HepG2 (cell line): ENCODE measurements around the gene ZNF79. TPM values are rescaled to one million over a fixed set of nuclear protein-coding genes. Genes with fewer than 3 reads are reported as not detected.

Experiments
- ATAC-seq: fragments of 200-7000 bp; cut with Tn5 transposase; 3 replicates; pipeline ENCODE4 v1.9.1; 2020; ENCODE audit warnings: mild to moderate bottlenecking, moderate library complexity
- BruUV-seq: library from RNA; stranded (reverse); fragments of 400-500 nt; replicated peaks from 2 replicates; lab custom pipeline; 2021; lab: Mats Ljungman, UMichigan
- CTCF ChIA-PET: fragments of 300-600 bp; formaldehyde crosslinking; extraction: SDS; loops from one replicate; lab custom pipeline; 2021; ENCODE audit warnings: low total read pairs, inconsistent platforms, low intra/inter-chr PET ratio; lab: Yijun Ruan, JAX
- POLR2A ChIA-PET: fragments of 350-600 bp; sonication (Branson Sonifier 250); formaldehyde crosslinking; loops from one replicate; lab custom pipeline; 2020; ENCODE audit warnings: antibody characterized with exemption, inconsistent platforms; lab: Yijun Ruan, JAX
- DNase-seq: peaks from one replicate; pipeline ENCODE4 v3.0.0-alpha.2; 2015; ENCODE audit warnings: low spot score
- FAIRE-seq: peaks from 3 replicates; lab custom pipeline; 2011; peaks lifted over from hg19 to GRCh38; lab: Jason Lieb, UNC
- H2AFZ ChIP-seq: one replicate; pipeline ENCODE4 v1.6.1; 2011; ENCODE audit warnings: low read length, inconsistent platforms
- H3K27ac ChIP-seq: fragments of 300-600 bp; 3 replicates; pipeline ENCODE4 v1.8.0; 2011; ENCODE audit warnings: mixed run types, mild to moderate bottlenecking, mixed read lengths, low read length, inconsistent platforms; ENCODE audit not compliant: insufficient read depth; ENCODE audit errors: extremely low read length
- H3K27me3 ChIP-seq, 2 experiments: fragments of 200-600 bp in 1 of 2; 2 replicates in 1 of 2; 3 replicates in 1 of 2; pipeline versions ENCODE4 v1.6.0 to v1.8.0; 2011; ENCODE audit warnings: low read length in 2 of 2, mild to moderate bottlenecking in 2 of 2, moderate library complexity in 2 of 2, inconsistent platforms in 1 of 2; ENCODE audit not compliant: insufficient read depth in 2 of 2, control insufficient read depth in 1 of 2
- H3K36me3 ChIP-seq, 2 experiments: fragments of 200-600 bp in 1 of 2; replicated peaks in 1 of 2; 2 replicates in 1 of 2; 3 replicates in 1 of 2; pipeline versions ENCODE4 v1.5.1 to v1.8.0; 2011; ENCODE audit warnings: low read length in 2 of 2, inconsistent platforms in 1 of 2; ENCODE audit not compliant: insufficient read depth in 2 of 2, control insufficient read depth in 1 of 2
- H3K4me1 ChIP-seq: 2 replicates; pipeline ENCODE4 v1.5.1; 2012; ENCODE audit warnings: low read length, inconsistent platforms; ENCODE audit not compliant: insufficient read depth
- H3K4me2 ChIP-seq: 2 replicates; pipeline ENCODE4 v1.6.0; 2011; ENCODE audit warnings: low read depth, low read length, inconsistent platforms
- H3K4me3 ChIP-seq, 3 experiments: fragments of 200-600 bp in 1 of 3; sonication (generic), shearing (Covaris generic) in 1 of 3; replicated peaks in 1 of 3; 2 replicates each; pipeline ENCODE4 v1.5.1; 2011 to 2016; ENCODE audit warnings: low read length in 3 of 3, inconsistent platforms in 2 of 3, low read depth in 2 of 3, mild to moderate bottlenecking in 2 of 3, control low read depth in 1 of 3, mixed read lengths in 1 of 3; ENCODE audit not compliant: insufficient read depth in 1 of 3
- H3K79me2 ChIP-seq: one replicate; pipeline ENCODE4 v1.6.1; 2011; ENCODE audit warnings: low read length, inconsistent platforms; ENCODE audit not compliant: insufficient read depth
- H3K9ac ChIP-seq: 2 replicates; pipeline ENCODE4 v1.6.0; 2011; ENCODE audit warnings: mild to moderate bottlenecking, low read depth, low read length, inconsistent platforms; ENCODE audit not compliant: insufficient read depth
- H3K9me3 ChIP-seq: 2 replicates; pipeline ENCODE4 v1.5.1; 2012; ENCODE audit warnings: mild to moderate bottlenecking, low read length
- H4K20me1 ChIP-seq: 2 replicates; pipeline ENCODE4 v1.6.0; 2011; ENCODE audit warnings: inconsistent platforms, mild to moderate bottlenecking, low read length, moderate library complexity; ENCODE audit not compliant: insufficient read depth
- CBX5 ChIP-seq: sonication (generic); formaldehyde crosslinking; IDR thresholded peaks from 2 replicates; pipeline ENCODE4 v1.4.0; 2020; ENCODE audit warnings: missing genetic modification reagents, borderline replicate concordance
- CHCHD3 ChIP-seq: sonication (generic); formaldehyde crosslinking; IDR thresholded peaks from 2 replicates; pipeline ENCODE4 v1.8.0; 2022; ENCODE audit warnings: mild to moderate bottlenecking, missing genetic modification reagents, moderate library complexity
- HOXD1 ChIP-seq: sonication (generic); formaldehyde crosslinking; IDR thresholded peaks from 2 replicates; pipeline ENCODE4 v1.5.0; 2020; ENCODE audit warnings: missing genetic modification reagents
- KAT2B ChIP-seq: fragments of 150-350 bp; IDR thresholded peaks from 2 replicates; pipeline ENCODE4 v1.6.1; 2014; ENCODE audit warnings: low read depth, low read length, borderline replicate concordance
- MED8 ChIP-seq: sonication (generic); formaldehyde crosslinking; IDR thresholded peaks from 2 replicates; pipeline ENCODE4 v1.8.1; 2023; ENCODE audit warnings: mild to moderate bottlenecking, missing genetic modification reagents; ENCODE audit not compliant: insufficient replicate concordance
- MEF2D ChIP-seq: sonication (generic); formaldehyde crosslinking; IDR thresholded peaks from 2 replicates; pipeline ENCODE4 v1.5.1; 2020; ENCODE audit warnings: mild to moderate bottlenecking, missing genetic modification reagents
- NCOA1 ChIP-seq: sonication (generic); formaldehyde crosslinking; IDR thresholded peaks from 2 replicates; pipeline ENCODE4 v1.9.0; 2021; ENCODE audit warnings: missing genetic modification reagents
- NFIB ChIP-seq: sonication (generic); formaldehyde crosslinking; IDR thresholded peaks from 2 replicates; pipeline ENCODE4 v1.9.0; 2021; ENCODE audit warnings: missing genetic modification reagents, mild to moderate bottlenecking, borderline replicate concordance
- XBP1 ChIP-seq: sonication (generic); formaldehyde crosslinking; IDR thresholded peaks from 2 replicates; pipeline ENCODE4 v1.5.0; 2020; ENCODE audit warnings: missing genetic modification reagents
- ZNF256 ChIP-seq: sonication (generic); formaldehyde crosslinking; conservative IDR thresholded peaks from 2 replicates; pipeline ENCODE4 v1.4.0; 2020; ENCODE audit warnings: missing genetic modification reagents
- ZNF598 ChIP-seq: sonication (generic); formaldehyde crosslinking; IDR thresholded peaks from 2 replicates; pipeline ENCODE4 v1.5.1; 2020; ENCODE audit warnings: mild to moderate bottlenecking, missing genetic modification reagents, borderline replicate concordance
- ZNF724P ChIP-seq: sonication (generic); formaldehyde crosslinking; IDR thresholded peaks from 2 replicates; pipeline ENCODE4 v1.8.0; 2022; ENCODE audit warnings: missing genetic modification reagents, borderline replicate concordance
- WGBS: methylation state at CpG from one replicate; pipeline ENCODE4 v1.1.6; 2017; ENCODE audit warnings: low lambda C conversion rate; 5-methylcytosine and 5-hydroxymethylcytosine counted together
- in situ Hi-C: cut with HindIII; loops from 2 replicates; pipeline ENCODE4 v1.10.0; 2017; ENCODE audit warnings: low pct_unique_long_range_greater_than_20kb; ENCODE audit not compliant: extremely low pct_ligation_motif_present
- intact Hi-C: fragments of 100-400 bp; cut with micrococcal nuclease; formaldehyde crosslinking; loops from one replicate; pipeline ENCODE4 v1.10.0; 2022; ENCODE audit not compliant: unreplicated experiment
- polyA plus RNA-seq, 8 experiments: library from polyadenylated mRNA; depleted of rRNA in 3 of 8; stranded (reverse) in 7 of 8; unstranded in 1 of 8; fragments of >200 nt; fragmentation: Illumina TruSeq in 4 of 8; extraction: Trizol in 4 of 8; gene quantifications; 2 replicates each; pipeline versions ENCODE4 v1.2.1 to v1.2.3, GENCODE V29; 2011 to 2016; ENCODE audit warnings: low read depth in 4 of 8, missing spikeins in 1 of 8, mixed read lengths in 1 of 8; ENCODE audit not compliant: insufficient read depth in 1 of 8
- total RNA-seq, 5 experiments: library from RNA; depleted of rRNA; stranded (reverse); fragments of >200 nt; fragmentation: Illumina TruSeq; extraction: Trizol; gene quantifications; 2 replicates each; pipeline ENCODE4 v1.2.3, GENCODE V29; 2016; ENCODE audit warnings: low read depth in 1 of 5
- TF ChIP-seq, protein P1 (sequence below): sonication (generic); formaldehyde crosslinking; IDR thresholded peaks from 2 replicates; pipeline ENCODE4 v1.8.0; 2022; ENCODE audit warnings: mild to moderate bottlenecking, missing genetic modification reagents
- TF ChIP-seq, protein P2 (sequence below): sonication (generic); IDR thresholded peaks from 2 replicates; pipeline ENCODE4 v1.6.1; 2016; ENCODE audit warnings: low read depth, borderline replicate concordance
- TF ChIP-seq, protein P3 (sequence below): sonication (generic); formaldehyde crosslinking; IDR thresholded peaks from 2 replicates; pipeline ENCODE4 v1.4.0; 2020; ENCODE audit warnings: mild to moderate bottlenecking, missing genetic modification reagents
- TF ChIP-seq, protein P4 (sequence below): sonication (generic); formaldehyde crosslinking; IDR thresholded peaks from 2 replicates; pipeline ENCODE4 v1.4.0; 2020; ENCODE audit warnings: missing genetic modification reagents
- TF ChIP-seq, protein P5 (sequence below): sonication (generic); formaldehyde crosslinking; IDR thresholded peaks from 2 replicates; pipeline ENCODE4 v1.8.1; 2023; ENCODE audit warnings: missing genetic modification reagents, mild to moderate bottlenecking, borderline replicate concordance

Gene ZNF79
- total and polyA plus RNA-seq, 2 of the 13 experiments (the other 11 are each of a cell fraction or from before 2014, with no cell fraction given) = 3.7 to 8.1 TPM

DNA sequence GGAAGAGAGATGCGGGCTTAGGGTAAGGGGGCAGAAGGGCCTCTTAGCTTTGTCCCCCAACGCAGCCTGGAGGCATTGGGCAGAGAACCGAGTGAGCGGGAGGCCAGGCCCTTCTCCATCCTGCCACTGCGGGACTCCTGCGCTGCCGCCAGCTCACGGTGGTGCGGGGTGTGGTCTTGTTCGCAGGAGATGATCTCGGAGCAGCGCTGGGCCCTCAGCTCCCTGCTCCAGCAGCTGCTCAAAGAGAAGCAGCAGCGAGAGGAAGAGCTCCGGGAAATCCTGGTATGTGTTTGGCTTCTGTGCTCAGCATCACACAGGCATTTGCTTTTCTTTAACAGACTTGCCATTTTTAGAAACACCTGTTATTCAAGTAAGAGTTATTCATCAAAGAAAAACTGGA is 68.4 kb downstream of the ZNF79 start:
- no peak for FAIRE-seq
- H3K4me3 ChIP-seq = no peak overlapping the region
- ATAC-seq = no peak
- 96% methylated on average over 5 of the region's 14 CpGs for WGBS
- H2AFZ ChIP-seq = no peak overlapping the region
- BruUV-seq = no TSS peak
- TF ChIP-seq CBX5 (no peak), CHCHD3 (no peak), ZNF598 (CRISPR knock-in tag) (no peak), MED8 (CRISPR knock-in tag) (no peak), NCOA1 (CRISPR knock-in tag) (no peak), XBP1 (no peak), ZNF256 (CRISPR knock-in tag) (no peak), MEF2D (no peak), HOXD1 (CRISPR knock-in tag) (no peak), NFIB (CRISPR knock-in tag) (no peak), ZNF724P (CRISPR knock-in tag) (no peak), KAT2B (no peak)
- TF ChIP-seq, protein P1, sequence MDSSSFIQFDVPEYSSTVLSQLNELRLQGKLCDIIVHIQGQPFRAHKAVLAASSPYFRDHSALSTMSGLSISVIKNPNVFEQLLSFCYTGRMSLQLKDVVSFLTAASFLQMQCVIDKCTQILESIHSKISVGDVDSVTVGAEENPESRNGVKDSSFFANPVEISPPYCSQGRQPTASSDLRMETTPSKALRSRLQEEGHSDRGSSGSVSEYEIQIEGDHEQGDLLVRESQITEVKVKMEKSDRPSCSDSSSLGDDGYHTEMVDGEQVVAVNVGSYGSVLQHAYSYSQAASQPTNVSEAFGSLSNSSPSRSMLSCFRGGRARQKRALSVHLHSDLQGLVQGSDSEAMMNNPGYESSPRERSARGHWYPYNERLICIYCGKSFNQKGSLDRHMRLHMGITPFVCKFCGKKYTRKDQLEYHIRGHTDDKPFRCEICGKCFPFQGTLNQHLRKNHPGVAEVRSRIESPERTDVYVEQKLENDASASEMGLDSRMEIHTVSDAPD (CRISPR knock-in tag) = no peak
- TF ChIP-seq, protein P2, sequence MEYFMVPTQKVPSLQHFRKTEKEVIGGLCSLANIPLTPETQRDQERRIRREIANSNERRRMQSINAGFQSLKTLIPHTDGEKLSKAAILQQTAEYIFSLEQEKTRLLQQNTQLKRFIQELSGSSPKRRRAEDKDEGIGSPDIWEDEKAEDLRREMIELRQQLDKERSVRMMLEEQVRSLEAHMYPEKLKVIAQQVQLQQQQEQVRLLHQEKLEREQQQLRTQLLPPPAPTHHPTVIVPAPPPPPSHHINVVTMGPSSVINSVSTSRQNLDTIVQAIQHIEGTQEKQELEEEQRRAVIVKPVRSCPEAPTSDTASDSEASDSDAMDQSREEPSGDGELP = no peak
- TF ChIP-seq, protein P3, sequence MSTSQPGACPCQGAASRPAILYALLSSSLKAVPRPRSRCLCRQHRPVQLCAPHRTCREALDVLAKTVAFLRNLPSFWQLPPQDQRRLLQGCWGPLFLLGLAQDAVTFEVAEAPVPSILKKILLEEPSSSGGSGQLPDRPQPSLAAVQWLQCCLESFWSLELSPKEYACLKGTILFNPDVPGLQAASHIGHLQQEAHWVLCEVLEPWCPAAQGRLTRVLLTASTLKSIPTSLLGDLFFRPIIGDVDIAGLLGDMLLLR = no peak
- TF ChIP-seq, protein P4, sequence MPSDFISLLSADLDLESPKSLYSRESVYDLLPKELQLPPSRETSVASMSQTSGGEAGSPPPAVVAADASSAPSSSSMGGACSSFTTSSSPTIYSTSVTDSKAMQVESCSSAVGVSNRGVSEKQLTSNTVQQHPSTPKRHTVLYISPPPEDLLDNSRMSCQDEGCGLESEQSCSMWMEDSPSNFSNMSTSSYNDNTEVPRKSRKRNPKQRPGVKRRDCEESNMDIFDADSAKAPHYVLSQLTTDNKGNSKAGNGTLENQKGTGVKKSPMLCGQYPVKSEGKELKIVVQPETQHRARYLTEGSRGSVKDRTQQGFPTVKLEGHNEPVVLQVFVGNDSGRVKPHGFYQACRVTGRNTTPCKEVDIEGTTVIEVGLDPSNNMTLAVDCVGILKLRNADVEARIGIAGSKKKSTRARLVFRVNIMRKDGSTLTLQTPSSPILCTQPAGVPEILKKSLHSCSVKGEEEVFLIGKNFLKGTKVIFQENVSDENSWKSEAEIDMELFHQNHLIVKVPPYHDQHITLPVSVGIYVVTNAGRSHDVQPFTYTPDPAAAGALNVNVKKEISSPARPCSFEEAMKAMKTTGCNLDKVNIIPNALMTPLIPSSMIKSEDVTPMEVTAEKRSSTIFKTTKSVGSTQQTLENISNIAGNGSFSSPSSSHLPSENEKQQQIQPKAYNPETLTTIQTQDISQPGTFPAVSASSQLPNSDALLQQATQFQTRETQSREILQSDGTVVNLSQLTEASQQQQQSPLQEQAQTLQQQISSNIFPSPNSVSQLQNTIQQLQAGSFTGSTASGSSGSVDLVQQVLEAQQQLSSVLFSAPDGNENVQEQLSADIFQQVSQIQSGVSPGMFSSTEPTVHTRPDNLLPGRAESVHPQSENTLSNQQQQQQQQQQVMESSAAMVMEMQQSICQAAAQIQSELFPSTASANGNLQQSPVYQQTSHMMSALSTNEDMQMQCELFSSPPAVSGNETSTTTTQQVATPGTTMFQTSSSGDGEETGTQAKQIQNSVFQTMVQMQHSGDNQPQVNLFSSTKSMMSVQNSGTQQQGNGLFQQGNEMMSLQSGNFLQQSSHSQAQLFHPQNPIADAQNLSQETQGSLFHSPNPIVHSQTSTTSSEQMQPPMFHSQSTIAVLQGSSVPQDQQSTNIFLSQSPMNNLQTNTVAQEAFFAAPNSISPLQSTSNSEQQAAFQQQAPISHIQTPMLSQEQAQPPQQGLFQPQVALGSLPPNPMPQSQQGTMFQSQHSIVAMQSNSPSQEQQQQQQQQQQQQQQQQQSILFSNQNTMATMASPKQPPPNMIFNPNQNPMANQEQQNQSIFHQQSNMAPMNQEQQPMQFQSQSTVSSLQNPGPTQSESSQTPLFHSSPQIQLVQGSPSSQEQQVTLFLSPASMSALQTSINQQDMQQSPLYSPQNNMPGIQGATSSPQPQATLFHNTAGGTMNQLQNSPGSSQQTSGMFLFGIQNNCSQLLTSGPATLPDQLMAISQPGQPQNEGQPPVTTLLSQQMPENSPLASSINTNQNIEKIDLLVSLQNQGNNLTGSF (CRISPR knock-in tag) = no peak
- TF ChIP-seq, protein P5, sequence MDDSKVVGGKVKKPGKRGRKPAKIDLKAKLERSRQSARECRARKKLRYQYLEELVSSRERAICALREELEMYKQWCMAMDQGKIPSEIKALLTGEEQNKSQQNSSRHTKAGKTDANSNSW (CRISPR knock-in tag) = no peak
- TF ChIP-seq, all 625 proteins: peak for 0
- H3K9me3 ChIP-seq = no peaks in the 10 kb centered on the region
- no peaks in the 10 kb centered on the region for H3K27me3 ChIP-seq
- no peak overlapping the region for H3K9ac ChIP-seq
- no peak overlapping the region for H3K4me2 ChIP-seq
- ChIA-PET POLR2A (no interaction called here), CTCF (no interaction called here)
- no peak for DNase-seq
- H3K79me2 ChIP-seq = no peaks in the 10 kb centered on the region
- H3K4me1 ChIP-seq = no peaks in the 10 kb centered on the region
- H3K27ac ChIP-seq = no peak overlapping the region
- no peaks in the 10 kb centered on the region for H4K20me1 ChIP-seq
- H3K36me3 ChIP-seq = peaks cover 9 to 41% of the 10 kb centered on the region in 2 experiments
- intact Hi-C loops = no loop called here
- in situ Hi-C loops = no loop called here
